ENCODE results near the gene MUC4. TPM values are rescaled to one million over a fixed set of nuclear protein-coding genes. Genes with fewer than 3 reads are reported as not detected.

MUC4 gene
- total and polyA plus RNA-seq, 8 donors: 0.04 to 0.59 (median 0.14) TPM

- 21 to 22% methylated on average over 9 of the region's 9 CpGs for WGBS, 2 donors
- TF ChIP-seq, protein P1, sequence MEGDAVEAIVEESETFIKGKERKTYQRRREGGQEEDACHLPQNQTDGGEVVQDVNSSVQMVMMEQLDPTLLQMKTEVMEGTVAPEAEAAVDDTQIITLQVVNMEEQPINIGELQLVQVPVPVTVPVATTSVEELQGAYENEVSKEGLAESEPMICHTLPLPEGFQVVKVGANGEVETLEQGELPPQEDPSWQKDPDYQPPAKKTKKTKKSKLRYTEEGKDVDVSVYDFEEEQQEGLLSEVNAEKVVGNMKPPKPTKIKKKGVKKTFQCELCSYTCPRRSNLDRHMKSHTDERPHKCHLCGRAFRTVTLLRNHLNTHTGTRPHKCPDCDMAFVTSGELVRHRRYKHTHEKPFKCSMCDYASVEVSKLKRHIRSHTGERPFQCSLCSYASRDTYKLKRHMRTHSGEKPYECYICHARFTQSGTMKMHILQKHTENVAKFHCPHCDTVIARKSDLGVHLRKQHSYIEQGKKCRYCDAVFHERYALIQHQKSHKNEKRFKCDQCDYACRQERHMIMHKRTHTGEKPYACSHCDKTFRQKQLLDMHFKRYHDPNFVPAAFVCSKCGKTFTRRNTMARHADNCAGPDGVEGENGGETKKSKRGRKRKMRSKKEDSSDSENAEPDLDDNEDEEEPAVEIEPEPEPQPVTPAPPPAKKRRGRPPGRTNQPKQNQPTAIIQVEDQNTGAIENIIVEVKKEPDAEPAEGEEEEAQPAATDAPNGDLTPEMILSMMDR (IDR thresholded peaks at IDR 0.05): no peak
- no peaks in the 10 kb centered on the region for H3K9me3 ChIP-seq
- H3K4me1 ChIP-seq: peaks cover 0 to 4% (median 0%) of the 10 kb centered on the region in 3 donors
- ATAC-seq (peak in 1 of 4 donors; percentile 69), DNase-seq (no peak), FAIRE-seq (no peak)
- no peak overlapping the region for H3K27ac ChIP-seq
- no peaks in the 10 kb centered on the region for H3K36me3 ChIP-seq
- H3K4me3 ChIP-seq: no peak overlapping the region
- H3K27me3 ChIP-seq: no peaks in the 10 kb centered on the region
- intact Hi-C loops (cut with DNase I): no loop called here
These were observed 8.9 kb downstream of the MUC4 start for GRCh38 chr3:195802795-195803194.

DNA sequence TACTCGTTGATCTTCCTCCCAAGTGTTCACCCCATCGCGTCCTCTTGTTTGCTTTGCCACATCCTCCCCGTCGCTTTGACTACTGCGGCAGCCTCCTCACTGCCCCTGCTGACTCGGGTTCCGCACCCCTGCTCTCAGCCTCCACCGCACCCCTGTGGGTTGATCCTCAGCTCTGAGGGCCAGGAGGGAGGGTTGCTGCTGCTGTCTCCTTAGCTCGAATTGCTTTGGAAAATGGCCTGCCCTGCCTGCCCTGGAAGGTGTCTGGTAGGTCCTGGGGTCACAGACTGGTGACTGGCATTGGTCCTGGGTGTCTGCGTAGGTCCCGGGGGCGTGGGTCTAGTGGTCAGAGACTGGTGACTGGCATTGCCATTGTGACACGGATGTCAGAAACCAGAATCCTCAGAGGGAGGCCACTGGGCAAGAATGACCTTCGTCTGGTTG lies 9.4 kb downstream of the MUC4 start:
- whole genome bisulfite sequencing, 2 donors: 51 to 59% methylated on average over 15 of the region's 15 CpGs
- Histone ChIP-seq H3K27ac (no peak overlapping the region), H3K9me3 (no peaks in the 10 kb centered on the region), H3K27me3 (no peaks in the 10 kb centered on the region), H3K4me3 (no peak overlapping the region), H3K36me3 (no peaks in the 10 kb centered on the region), H3K4me1 (peaks cover 0 to 4% (median 0%) of the 10 kb centered on the region in 3 donors)
- TF ChIP-seq, protein P1 (IDR thresholded peaks at IDR 0.05): no peak
- ATAC-seq (no peak), DNase-seq (peak in 1 of 6 donors; percentile 39), FAIRE-seq (no peak)
- intact Hi-C loops (cut with DNase I): no loop called here

DNA sequence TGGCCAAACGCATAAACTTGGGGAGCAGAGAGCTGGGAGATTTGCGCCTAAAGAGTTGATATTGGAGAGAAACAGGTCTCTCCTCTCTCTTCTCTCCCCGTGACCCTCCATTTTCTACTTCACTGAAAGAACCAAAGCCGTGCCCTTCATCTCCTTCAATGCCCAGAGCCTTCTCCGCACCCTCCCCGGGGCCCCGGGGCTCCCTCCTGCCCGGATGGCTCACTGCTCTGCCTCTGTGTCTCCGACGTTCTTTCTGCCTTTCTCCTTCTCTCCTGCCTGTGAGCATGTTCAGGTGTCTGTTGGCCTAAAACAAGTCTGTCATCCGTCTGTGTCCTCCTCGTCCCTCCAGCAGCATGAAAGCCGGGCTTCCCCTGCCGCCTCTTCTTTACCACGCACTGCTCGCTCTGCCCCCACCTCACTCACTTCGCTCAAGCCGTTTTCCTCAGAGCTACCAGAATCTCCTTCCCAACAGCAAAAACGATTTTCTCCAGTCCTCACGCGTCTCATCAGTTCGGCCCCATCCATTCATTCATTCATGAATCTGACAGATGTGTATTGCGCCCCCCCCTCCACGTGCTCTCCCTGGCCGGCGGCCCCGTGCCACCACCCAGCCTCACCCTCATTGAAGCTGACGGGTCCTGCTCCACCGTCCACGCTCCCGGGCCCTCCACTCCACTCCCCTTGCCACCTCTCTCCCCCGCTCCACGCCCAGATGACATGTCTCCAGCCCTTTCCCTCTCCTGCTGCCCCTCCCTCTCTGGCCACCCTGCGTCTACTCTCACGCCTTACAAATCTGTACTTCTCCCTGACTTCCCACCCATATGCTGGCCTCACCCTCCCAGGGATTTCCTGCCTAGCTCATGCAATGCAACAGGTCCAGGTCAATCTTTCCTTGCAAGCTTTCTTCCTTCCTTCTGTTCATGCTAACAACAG lies 10.2 kb downstream of the MUC4 start:
- intact Hi-C loops (cut with DNase I): no loop called here
- no peaks in the 10 kb centered on the region for H3K36me3 ChIP-seq
- TF ChIP-seq, protein P1 (IDR thresholded peaks at IDR 0.05): no peak
- no peak for ATAC-seq
- 76 to 81% methylated on average over 35 of the region's 35 CpGs for WGBS, 2 donors
- no peaks in the 10 kb centered on the region for H3K9me3 ChIP-seq
- peak in 1 of 6 donors; percentile 45 for DNase-seq
- FAIRE-seq: no peak
- no peak overlapping the region for H3K27ac ChIP-seq
- H3K4me3 ChIP-seq: no peak overlapping the region
- peaks cover 0 to 4% (median 0%) of the 10 kb centered on the region in 3 donors for H3K4me1 ChIP-seq
- no peaks in the 10 kb centered on the region for H3K27me3 ChIP-seq

DNA sequence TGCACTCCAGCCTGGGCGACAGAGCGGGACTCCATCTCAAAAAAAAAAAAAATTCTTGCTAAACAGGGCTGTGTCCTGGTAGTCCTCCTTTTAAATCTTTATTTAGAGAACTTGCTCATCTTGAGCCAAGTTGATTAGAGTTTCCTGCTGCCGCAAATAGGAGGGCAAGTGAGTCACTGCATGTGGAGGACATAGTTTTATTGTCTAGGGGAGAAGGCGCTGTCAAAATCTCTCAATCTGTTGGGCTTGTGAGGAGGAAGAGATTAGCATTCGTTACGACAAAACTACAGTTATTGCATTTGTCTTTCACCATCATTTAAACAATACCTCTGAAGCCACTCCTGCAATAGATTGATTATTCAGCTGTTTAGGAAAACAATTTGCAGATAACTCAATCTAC lies 11.5 kb downstream of the MUC4 start:
- FAIRE-seq (no peak), ATAC-seq (no peak), DNase-seq (no peak)
- Histone ChIP-seq H3K4me1 (peaks cover 0 to 4% (median 0%) of the 10 kb centered on the region in 3 donors), H3K27me3 (no peaks in the 10 kb centered on the region), H3K9me3 (no peaks in the 10 kb centered on the region), H3K27ac (no peak overlapping the region), H3K4me3 (no peak overlapping the region), H3K36me3 (no peaks in the 10 kb centered on the region)
- TF ChIP-seq, protein P1 (IDR thresholded peaks at IDR 0.05): no peak
- WGBS, 2 donors: 93 to 95% methylated on average over 6 of the region's 6 CpGs
- intact Hi-C loops (cut with DNase I): no loop called here

GRCh38 chr3:195796795-195797194 lies 14.9 kb downstream of the MUC4 start:
- TF ChIP-seq, protein P1 (IDR thresholded peaks at IDR 0.05): no peak
- Histone ChIP-seq H3K9me3 (no peaks in the 10 kb centered on the region), H3K4me3 (no peak overlapping the region), H3K36me3 (no peaks in the 10 kb centered on the region), H3K27me3 (no peaks in the 10 kb centered on the region), H3K4me1 (no peaks in the 10 kb centered on the region), H3K27ac (no peak overlapping the region)
- FAIRE-seq (no peak), ATAC-seq (no peak), DNase-seq (peak in 2 of 6 donors; percentile 1 to 30)
- WGBS, 2 donors: 94 to 97% methylated on average over 11 of the region's 11 CpGs
- intact Hi-C loops (cut with DNase I): no loop called here
